ENCODE measurements around the gene NACAD.

Gene NACAD

GRCh38 chr7:45084901-45085618 is 3.7 kb downstream of the NACAD start:
- H3K79me1 ChIP-seq (ENCODE audit: low read depth, low read length): peaks cover 8% of the 10 kb centered on the region
- peaks cover 0 to 3% of the 10 kb centered on the region in 2 donors for H3K36me3 ChIP-seq (replicated peaks in 1 of 2; ENCODE audit: control insufficient read depth in 2 of 2, insufficient read depth in 2 of 2, low read length in 2 of 2)
- no peak overlapping the region for H4K8ac ChIP-seq (ENCODE audit: low read depth, low read length)
- peaks cover 0 to 10% (median 4%) of the 10 kb centered on the region in 3 experiments for H3K27me3 ChIP-seq (ENCODE audit: control insufficient read depth in 3 of 3, insufficient read depth in 3 of 3, low read depth in 1 of 3, low read length in 3 of 3)
- H3K4me1 ChIP-seq (ENCODE audit: control insufficient read depth in 2 of 2, insufficient read depth in 1 of 2, low read depth in 1 of 2, low read length in 2 of 2): peaks cover 2 to 4% of the 10 kb centered on the region in 2 donors
- no peak overlapping the region for H3K9ac ChIP-seq (ENCODE audit: low read depth, low read length, poor library complexity)
- no peak overlapping the region for H2AFZ ChIP-seq (ENCODE audit: low read length)
- no peak overlapping the region for H4K91ac ChIP-seq (ENCODE audit: low read depth, low read length, poor library complexity)
- H3K18ac ChIP-seq (ENCODE audit: low read length): peak overlapping the region; percentile 27
- no peak for DNase-seq (ENCODE audit: low spot score)
- no peak overlapping the region for H2AK5ac ChIP-seq (ENCODE audit: low read depth, low read length)
- H3K4me2 ChIP-seq (ENCODE audit: insufficient read depth, low read length, poor library complexity, severe bottlenecking): no peak overlapping the region
- H2BK5ac ChIP-seq (ENCODE audit: low read length): no peak overlapping the region
- H2BK120ac ChIP-seq (ENCODE audit: low read depth, low read length): no peak overlapping the region
- no peak overlapping the region for H3K14ac ChIP-seq (ENCODE audit: low read length)
- H3K27ac ChIP-seq (replicated peaks; ENCODE audit: low read length): no peak overlapping the region
- no peaks in the 10 kb centered on the region for H3K9me3 ChIP-seq (replicated peaks in 1 of 2; ENCODE audit: control insufficient read depth in 2 of 2, insufficient read depth in 1 of 2, low read depth in 1 of 2, low read length in 2 of 2)
- no peak overlapping the region for H2BK15ac ChIP-seq (ENCODE audit: low read length)
- H3K23ac ChIP-seq (ENCODE audit: low read depth, low read length, poor library complexity): peak overlapping the region; percentile 5
- no CpG with 5 or more reads among the region's 24 CpGs for WGBS, 2 donors (ENCODE audit: extremely low coverage in 2 of 2, insufficient read length in 2 of 2, insufficient replicate concordance in 1 of 2)
- no peak overlapping the region for H3K4me3 ChIP-seq (ENCODE audit: low read length in 2 of 2)
- no peak overlapping the region for H2BK12ac ChIP-seq (ENCODE audit: low read length)
- H3K4ac ChIP-seq (ENCODE audit: low read length): no peak overlapping the region

- Histone ChIP-seq H4K8ac (ENCODE audit: low read depth, low read length) (no peak overlapping the region), H3K4me3 (ENCODE audit: low read length in 2 of 2) (no peak overlapping the region), H3K4me1 (ENCODE audit: control insufficient read depth in 2 of 2, insufficient read depth in 1 of 2, low read depth in 1 of 2, low read length in 2 of 2) (peaks cover 2 to 4% of the 10 kb centered on the region in 2 donors), H3K9ac (ENCODE audit: low read depth, low read length, poor library complexity) (peak overlapping the region; percentile 12), H3K18ac (ENCODE audit: low read length) (no peak overlapping the region), H2BK15ac (ENCODE audit: low read length) (no peak overlapping the region), H2BK12ac (ENCODE audit: low read length) (no peak overlapping the region), H2BK120ac (ENCODE audit: low read depth, low read length) (no peak overlapping the region), H3K36me3 (replicated peaks in 1 of 2; ENCODE audit: control insufficient read depth in 2 of 2, insufficient read depth in 2 of 2, low read length in 2 of 2) (peaks cover 0 to 4% of the 10 kb centered on the region in 2 donors), H3K4ac (ENCODE audit: low read length) (no peak overlapping the region), H3K27ac (replicated peaks; ENCODE audit: low read length) (no peak overlapping the region), H3K79me1 (ENCODE audit: low read depth, low read length) (peaks cover 8% of the 10 kb centered on the region), H2BK5ac (ENCODE audit: low read length) (no peak overlapping the region), H3K14ac (ENCODE audit: low read length) (no peak overlapping the region), H2AK5ac (ENCODE audit: low read depth, low read length) (no peak overlapping the region), H3K27me3 (ENCODE audit: control insufficient read depth in 3 of 3, insufficient read depth in 3 of 3, low read depth in 1 of 3, low read length in 3 of 3) (peaks cover 0 to 6% (median 4%) of the 10 kb centered on the region in 3 experiments), H3K4me2 (ENCODE audit: insufficient read depth, low read length, poor library complexity, severe bottlenecking) (no peak overlapping the region), H3K9me3 (replicated peaks in 1 of 2; ENCODE audit: control insufficient read depth in 2 of 2, insufficient read depth in 1 of 2, low read depth in 1 of 2, low read length in 2 of 2) (no peaks in the 10 kb centered on the region), H2AFZ (ENCODE audit: low read length) (no peak overlapping the region), H3K23ac (ENCODE audit: low read depth, low read length, poor library complexity) (peak overlapping the region; percentile 5), H4K91ac (ENCODE audit: low read depth, low read length, poor library complexity) (no peak overlapping the region)
- no CpG with 5 or more reads among the region's 5 CpGs for WGBS, 2 donors (ENCODE audit: extremely low coverage in 2 of 2, insufficient read length in 2 of 2, insufficient replicate concordance in 1 of 2)
- no peak for DNase-seq (ENCODE audit: low spot score)
Measured at GRCh38 chr7:45084336-45084735, 4.4 kb downstream of the NACAD start.

- H3K4ac ChIP-seq (ENCODE audit: low read length): no peak overlapping the region
- H3K36me3 ChIP-seq (replicated peaks in 1 of 2; ENCODE audit: control insufficient read depth in 2 of 2, insufficient read depth in 2 of 2, low read length in 2 of 2): peaks cover 4% of the 10 kb centered on the region in 2 donors
- no peaks in the 10 kb centered on the region for H3K4me1 ChIP-seq (ENCODE audit: control insufficient read depth in 2 of 2, insufficient read depth in 1 of 2, low read depth in 1 of 2, low read length in 2 of 2)
- no peak overlapping the region for H4K91ac ChIP-seq (ENCODE audit: low read depth, low read length, poor library complexity)
- no peaks in the 10 kb centered on the region for H3K27me3 ChIP-seq (ENCODE audit: control insufficient read depth in 3 of 3, insufficient read depth in 3 of 3, low read depth in 1 of 3, low read length in 3 of 3)
- H3K23ac ChIP-seq (ENCODE audit: low read depth, low read length, poor library complexity): peak overlapping the region; percentile 20
- no peak overlapping the region for H3K14ac ChIP-seq (ENCODE audit: low read length)
- H3K18ac ChIP-seq (ENCODE audit: low read length): no peak overlapping the region
- no peak overlapping the region for H4K8ac ChIP-seq (ENCODE audit: low read depth, low read length)
- H2BK12ac ChIP-seq (ENCODE audit: low read length): no peak overlapping the region
- WGBS, 2 donors (ENCODE audit: extremely low coverage in 2 of 2, insufficient read length in 2 of 2, insufficient replicate concordance in 1 of 2): no CpG with 5 or more reads among the region's 10 CpGs
- peak overlapping the region; percentile 23 for H3K4me2 ChIP-seq (ENCODE audit: insufficient read depth, low read length, poor library complexity, severe bottlenecking)
- H3K27ac ChIP-seq (replicated peaks; ENCODE audit: low read length): no peak overlapping the region
- H2BK120ac ChIP-seq (ENCODE audit: low read depth, low read length): no peak overlapping the region
- peak overlapping the region; percentile 70 for H2AK5ac ChIP-seq (ENCODE audit: low read depth, low read length)
- H2BK5ac ChIP-seq (ENCODE audit: low read length): no peak overlapping the region
- H3K9ac ChIP-seq (ENCODE audit: low read depth, low read length, poor library complexity): no peak overlapping the region
- DNase-seq (ENCODE audit: low spot score): no peak
- no peak overlapping the region for H2AFZ ChIP-seq (ENCODE audit: low read length)
- H3K9me3 ChIP-seq (replicated peaks in 1 of 2; ENCODE audit: control insufficient read depth in 2 of 2, insufficient read depth in 1 of 2, low read depth in 1 of 2, low read length in 2 of 2): no peaks in the 10 kb centered on the region
- no peak overlapping the region for H3K4me3 ChIP-seq (ENCODE audit: low read length in 2 of 2)
- H2BK15ac ChIP-seq (ENCODE audit: low read length): no peak overlapping the region
- H3K79me1 ChIP-seq (ENCODE audit: low read depth, low read length): peaks cover 8% of the 10 kb centered on the region
Measured at GRCh38 chr7:45082831-45083331, 5.9 kb downstream of the NACAD start.

- H3K79me1 ChIP-seq (ENCODE audit: low read depth, low read length): peaks cover 8% of the 10 kb centered on the region
- H3K4me3 ChIP-seq (ENCODE audit: low read length in 2 of 2): no peak overlapping the region
- H2BK120ac ChIP-seq (ENCODE audit: low read depth, low read length): peak overlapping the region; percentile 47
- H2BK12ac ChIP-seq (ENCODE audit: low read length): peak overlapping the region; percentile 10
- H2BK5ac ChIP-seq (ENCODE audit: low read length): no peak overlapping the region
- H3K4ac ChIP-seq (ENCODE audit: low read length): no peak overlapping the region
- H3K4me2 ChIP-seq (ENCODE audit: insufficient read depth, low read length, poor library complexity, severe bottlenecking): no peak overlapping the region
- H3K23ac ChIP-seq (ENCODE audit: low read depth, low read length, poor library complexity): peak overlapping the region; percentile 80
- H3K14ac ChIP-seq (ENCODE audit: low read length): no peak overlapping the region
- no peak overlapping the region for H2AFZ ChIP-seq (ENCODE audit: low read length)
- H3K9ac ChIP-seq (ENCODE audit: low read depth, low read length, poor library complexity): no peak overlapping the region
- no peak overlapping the region for H3K27ac ChIP-seq (replicated peaks; ENCODE audit: low read length)
- DNase-seq (ENCODE audit: low spot score): no peak
- H3K4me1 ChIP-seq (ENCODE audit: control insufficient read depth in 2 of 2, insufficient read depth in 1 of 2, low read depth in 1 of 2, low read length in 2 of 2): no peaks in the 10 kb centered on the region
- no CpG with 5 or more reads among the region's 18 CpGs for WGBS, 2 donors (ENCODE audit: extremely low coverage in 2 of 2, insufficient read length in 2 of 2, insufficient replicate concordance in 1 of 2)
- no peak overlapping the region for H4K91ac ChIP-seq (ENCODE audit: low read depth, low read length, poor library complexity)
- no peaks in the 10 kb centered on the region for H3K27me3 ChIP-seq (ENCODE audit: control insufficient read depth in 3 of 3, insufficient read depth in 3 of 3, low read depth in 1 of 3, low read length in 3 of 3)
- H3K36me3 ChIP-seq (replicated peaks in 1 of 2; ENCODE audit: control insufficient read depth in 2 of 2, insufficient read depth in 2 of 2, low read length in 2 of 2): peaks cover 4 to 8% of the 10 kb centered on the region in 2 donors
- H3K18ac ChIP-seq (ENCODE audit: low read length): peak overlapping the region; percentile 48
- peak overlapping the region; percentile 75 for H2AK5ac ChIP-seq (ENCODE audit: low read depth, low read length)
- no peak overlapping the region for H2BK15ac ChIP-seq (ENCODE audit: low read length)
- H3K9me3 ChIP-seq (replicated peaks in 1 of 2; ENCODE audit: control insufficient read depth in 2 of 2, insufficient read depth in 1 of 2, low read depth in 1 of 2, low read length in 2 of 2): no peaks in the 10 kb centered on the region
- no peak overlapping the region for H4K8ac ChIP-seq (ENCODE audit: low read depth, low read length)
Measured at GRCh38 chr7:45082031-45082830, 6.5 kb downstream of the NACAD start.

All from neuronal stem cell (in vitro differentiated cells).